SK-N-MC (cell line): ENCODE measurements around the gene PLPP7.
A peak's percentile ranks its signal among the peaks of the same experiment; 100 is the strongest.
"Not testable (repeated sequence)": the region's sequence is repeated elsewhere in the genome, so short reads cannot be mapped to it uniquely, and the experiment has no call there.

Experiments used
- DNase-seq: peaks from one replicate; pipeline ENCODE4 v3.0.0-alpha.2; 2011; ENCODE audit warnings: low read depth, low spot score
- H3K27ac ChIP-seq: fragments of 200-600 bp; sonication (generic); 2 replicates; pipeline ENCODE4 v1.5.1; 2016; ENCODE audit warnings: mixed run types
- H3K36me3 ChIP-seq: fragments of 200-600 bp; sonication (generic); 2 replicates; pipeline ENCODE4 v1.6.1; 2017; ENCODE audit warnings: antibody characterized with exemption, low read length, mixed read lengths; ENCODE audit not compliant: insufficient read depth
- H3K4me3 ChIP-seq: fragments of 200-600 bp; sonication (generic); 2 replicates; pipeline ENCODE4 v1.5.1; 2016
- H3K9ac ChIP-seq: fragments of 200-600 bp; sonication (generic); 2 replicates; pipeline ENCODE4 v1.8.0; 2017; ENCODE audit warnings: mixed run types, mixed read lengths; ENCODE audit not compliant: insufficient read length
- H3K9me3 ChIP-seq: fragments of 200-600 bp; sonication (generic); 2 replicates; pipeline ENCODE4 v1.6.1; 2017; ENCODE audit warnings: low read depth, mild to moderate bottlenecking, antibody characterized with exemption, low read length, moderate library complexity, mixed read lengths
- EZH2 ChIP-seq: fragments of 200-600 bp; sonication (generic); IDR thresholded peaks from one replicate; pipeline ENCODE4 v1.6.1; 2017; ENCODE audit warnings: antibody characterized with exemption
- FOXP2 ChIP-seq: optimal IDR thresholded peaks from 2 replicates; pipeline ENCODE3; 2011; ENCODE audit warnings: mild to moderate bottlenecking, moderate library complexity; ENCODE audit not compliant: insufficient read depth; ENCODE audit errors: extremely low read length, control extremely low read depth
- POLR2AphosphoS5 ChIP-seq: IDR thresholded peaks from 2 replicates; pipeline ENCODE4 v1.6.1; 2012; ENCODE audit warnings: mild to moderate bottlenecking, low read depth, low read length, borderline replicate concordance

The PLPP7 gene

DNA sequence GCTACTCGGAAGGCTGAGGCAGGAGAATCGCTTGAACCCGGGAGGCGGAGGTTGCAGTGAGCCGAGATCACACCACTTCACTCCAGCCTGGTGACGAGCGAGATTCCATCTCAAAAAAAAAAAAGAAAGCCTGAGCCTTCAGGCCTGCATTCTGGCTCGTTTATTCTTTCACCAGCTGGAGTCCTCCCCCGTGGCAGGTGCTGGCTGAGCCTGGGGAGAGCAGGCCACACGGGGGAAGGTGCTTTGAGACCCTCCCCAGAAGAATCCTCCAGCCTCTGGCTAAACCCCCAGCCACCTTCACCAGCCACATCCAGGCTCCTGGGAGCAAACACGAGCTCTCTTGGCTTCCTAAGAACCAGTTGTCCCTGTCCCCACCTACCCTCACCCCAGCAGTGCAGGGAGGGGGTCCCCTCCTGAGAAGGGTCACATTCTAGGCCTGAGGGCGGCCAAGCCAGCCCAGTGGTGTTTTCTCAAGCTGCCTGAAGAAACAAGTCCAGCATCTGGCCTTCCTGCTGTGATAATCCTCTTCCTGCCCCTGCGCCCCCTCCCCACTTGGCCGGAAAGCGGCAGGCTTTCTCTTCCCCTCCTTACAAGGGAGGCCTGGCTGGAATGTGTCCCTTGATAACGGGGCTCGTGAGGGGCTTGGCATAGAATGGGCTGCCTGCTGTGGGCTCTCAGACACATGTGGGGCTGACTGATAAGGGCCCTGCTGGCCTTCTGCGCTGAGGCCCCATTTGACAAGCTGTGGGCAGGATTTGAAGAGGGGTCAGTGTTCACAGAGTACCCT lies 41.5 kb downstream of the PLPP7 start:
- DNase-seq: no peak
- Histone ChIP-seq H3K9me3 (no peaks in the 10 kb centered on the region), H3K9ac (no peak overlapping the region), H3K27ac (no peak overlapping the region), H3K4me3 (no peak overlapping the region), H3K36me3 (no peaks in the 10 kb centered on the region)
- TF ChIP-seq FOXP2: no peak
- no peak for TF ChIP-seq EZH2
- no peak for TF ChIP-seq POLR2AphosphoS5

DNA sequence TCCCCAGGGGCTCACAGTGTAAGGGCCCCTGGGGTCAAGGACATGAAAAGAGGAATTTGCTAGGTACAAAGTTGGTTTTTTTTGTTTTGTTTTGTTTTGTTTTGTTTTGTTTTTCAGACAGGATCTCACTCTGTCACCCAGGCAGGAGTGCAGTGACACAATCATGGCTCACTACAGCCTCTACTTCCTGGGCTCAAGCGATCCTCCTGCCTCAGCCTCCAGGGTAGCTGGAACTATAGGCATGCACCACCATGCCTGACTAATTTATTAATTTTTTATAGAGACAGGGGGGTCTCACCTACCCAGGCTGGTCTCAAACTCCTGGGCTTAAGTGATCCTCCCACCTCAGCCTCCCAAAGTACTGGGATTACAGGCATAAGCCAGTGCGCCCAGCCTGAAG lies 42.5 kb downstream of the PLPP7 start:
- not testable (repeated sequence) for H3K4me3 ChIP-seq, H3K9me3 ChIP-seq, H3K36me3 ChIP-seq, DNase-seq, H3K27ac ChIP-seq, H3K9ac ChIP-seq

DNA sequence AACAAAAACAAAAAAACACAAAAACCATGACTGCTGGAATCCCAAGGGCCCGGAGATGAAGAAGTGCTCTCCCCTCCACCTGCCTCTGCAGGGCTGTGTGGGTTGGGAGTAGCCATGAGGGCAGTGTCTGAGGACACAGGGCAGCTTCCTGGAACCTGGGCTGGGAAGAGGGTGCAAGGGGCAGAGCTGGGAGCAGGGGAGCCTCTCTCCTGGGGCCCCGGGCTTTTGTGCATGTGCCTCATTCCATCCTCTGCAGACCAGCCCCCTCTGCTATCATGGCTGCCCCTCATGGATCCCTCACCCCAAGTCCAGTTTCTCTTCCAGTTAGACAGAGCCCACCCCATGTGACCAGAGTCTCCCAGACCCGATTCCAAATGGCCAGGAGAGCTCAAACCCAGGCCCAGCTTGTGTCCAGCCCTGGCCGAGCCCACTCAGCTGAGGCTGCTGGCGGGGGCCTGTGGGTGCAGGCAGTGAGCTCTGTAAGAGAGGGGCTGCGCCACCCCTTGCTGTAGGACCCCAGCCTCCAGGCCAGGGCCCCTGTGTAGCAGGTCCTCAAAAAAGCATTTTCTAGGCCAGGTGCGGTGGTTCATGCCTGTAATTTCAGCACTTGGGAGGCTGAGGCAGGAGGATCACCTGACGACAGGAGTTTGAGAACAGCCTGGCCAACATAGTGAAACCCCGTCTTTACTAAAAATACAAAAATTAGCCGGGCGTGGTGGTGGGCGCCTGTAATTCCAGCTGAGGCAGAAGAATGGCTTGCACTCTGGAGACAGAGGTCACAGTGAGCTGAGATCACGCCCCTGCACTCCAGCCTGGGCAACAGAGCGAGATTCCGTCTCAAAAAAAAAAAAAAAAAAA lies 44.5 kb downstream of the PLPP7 start:
- no peak overlapping the region for H3K27ac ChIP-seq
- DNase-seq: no peak
- no peaks in the 10 kb centered on the region for H3K36me3 ChIP-seq
- no peak overlapping the region for H3K9ac ChIP-seq
- TF ChIP-seq EZH2: no peak
- TF ChIP-seq POLR2AphosphoS5: no peak
- no peak for TF ChIP-seq FOXP2
- H3K4me3 ChIP-seq: no peak overlapping the region
- H3K9me3 ChIP-seq: no peaks in the 10 kb centered on the region

DNA sequence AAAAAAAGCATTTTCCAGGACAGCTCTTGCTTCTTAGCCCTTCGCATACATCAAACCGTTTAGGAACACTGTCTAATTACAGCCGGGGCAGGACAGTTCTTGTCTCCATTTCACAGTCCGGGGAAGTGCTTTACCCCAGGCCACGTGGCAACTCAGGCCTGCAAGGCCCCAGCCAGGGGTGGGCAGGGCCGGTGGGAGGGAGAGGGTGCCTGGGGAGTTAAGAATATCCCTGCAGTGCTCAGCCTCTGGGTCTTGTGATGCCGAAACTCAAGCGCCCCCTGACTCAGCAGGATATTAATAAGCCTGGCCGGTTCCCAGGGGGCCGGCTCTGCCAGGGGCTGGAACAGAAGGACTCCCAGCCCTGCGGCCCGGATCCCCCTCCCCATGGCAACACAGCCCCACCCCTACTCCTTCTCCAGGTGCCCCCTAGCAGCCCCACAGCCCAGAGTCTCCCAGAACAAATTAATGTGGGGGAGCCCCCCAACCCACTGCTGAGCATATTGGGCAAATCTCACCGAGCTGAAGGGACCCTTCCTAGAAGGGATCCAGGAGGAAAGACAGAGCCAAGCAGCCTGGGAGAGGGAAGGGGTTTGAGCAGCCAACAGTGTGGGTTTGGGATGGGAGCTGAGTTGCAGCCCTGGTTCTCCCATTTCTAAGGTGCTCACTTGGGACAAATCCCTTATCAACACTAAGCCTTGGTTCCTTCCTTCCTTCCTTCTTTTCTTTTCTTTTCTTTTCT lies 45.3 kb downstream of the PLPP7 start:
- DNase-seq: no peak
- Histone ChIP-seq H3K4me3 (peak overlapping the region; percentile 22; the same call in 1 of the 2 replicates), H3K9me3 (no peaks in the 10 kb centered on the region), H3K9ac (no peak overlapping the region), H3K36me3 (no peaks in the 10 kb centered on the region), H3K27ac (no peak overlapping the region)
- TF ChIP-seq POLR2AphosphoS5 (no peak), FOXP2 (no peak)

DNA sequence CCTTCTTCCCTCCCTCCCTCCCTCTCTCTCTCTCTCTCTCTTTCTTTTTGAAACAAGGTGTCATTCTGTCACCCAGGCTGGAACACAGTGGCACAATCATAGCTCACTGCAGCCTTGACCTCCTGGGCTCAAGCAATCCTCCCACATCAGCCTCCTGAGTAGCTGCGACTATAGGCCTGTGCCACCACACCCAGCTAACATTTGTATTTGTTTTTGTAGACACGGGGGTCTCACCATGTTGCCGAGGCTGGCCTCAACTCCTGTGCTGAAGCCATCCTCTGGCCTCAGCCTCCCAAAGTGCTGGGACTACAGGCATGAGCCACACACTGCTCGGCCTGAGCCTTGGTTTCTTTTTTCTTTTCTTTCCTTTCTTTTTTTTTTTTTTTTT lies 45.8 kb downstream of the PLPP7 start:
- H3K4me3 ChIP-seq: no peak overlapping the region
- no peak overlapping the region for H3K27ac ChIP-seq
- no peaks in the 10 kb centered on the region for H3K9me3 ChIP-seq
- no peak for TF ChIP-seq POLR2AphosphoS5
- no peak for TF ChIP-seq FOXP2
- TF ChIP-seq EZH2: no peak
- H3K36me3 ChIP-seq: no peaks in the 10 kb centered on the region
- no peak overlapping the region for H3K9ac ChIP-seq
- DNase-seq: no peak

- TF ChIP-seq FOXP2 (no peak), POLR2AphosphoS5 (no peak), EZH2 (no peak)
Observed at GRCh38 chr9:131337131-131337848, 47.8 kb downstream of the PLPP7 start.

GRCh38 chr9:131339212-131339611 lies 49.7 kb downstream of the PLPP7 start:
- H3K4me3 ChIP-seq, H3K9me3 ChIP-seq, H3K27ac ChIP-seq, H3K9ac ChIP-seq, H3K36me3 ChIP-seq, DNase-seq: not testable (repeated sequence)

More at GRCh38 chr9:131337131-131337848, 47.8 kb downstream of the PLPP7 start:
- Histone ChIP-seq H3K9me3 (no peaks in the 10 kb centered on the region), H3K4me3 (no peak overlapping the region), H3K36me3 (no peaks in the 10 kb centered on the region), H3K27ac (no peak overlapping the region), H3K9ac (no peak overlapping the region)
- DNase-seq: no peak

DNA sequence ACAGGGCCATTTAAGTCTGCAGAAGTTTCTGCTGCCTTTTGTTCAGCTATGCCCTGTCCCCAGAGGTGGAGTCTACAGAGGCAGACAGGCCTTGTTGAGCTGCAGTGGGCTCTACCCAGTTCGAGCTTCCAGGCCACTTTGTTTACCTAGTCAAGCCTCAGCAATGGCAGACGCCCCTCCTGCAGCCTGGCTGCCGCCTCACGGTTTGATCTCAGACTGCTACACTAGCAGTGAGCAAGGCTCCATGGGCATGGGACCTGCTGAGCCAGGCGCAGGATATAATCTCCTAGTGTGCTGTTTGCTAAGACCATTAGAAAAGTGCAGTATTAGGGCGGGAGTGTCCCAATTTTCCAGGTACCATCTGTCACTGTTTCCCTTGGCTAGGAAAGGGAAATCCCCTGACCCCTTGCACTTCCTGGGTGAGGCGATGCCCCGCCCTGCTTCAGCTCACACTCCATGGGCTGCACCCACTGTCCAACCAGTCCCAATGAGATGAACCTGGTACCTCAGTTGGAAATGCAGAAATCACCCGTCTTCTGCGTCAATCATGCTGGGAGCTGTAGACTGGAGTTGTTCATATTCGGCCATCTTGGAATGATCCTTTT lies 55.5 kb downstream of the PLPP7 start:
- not testable (repeated sequence) for H3K4me3 ChIP-seq, H3K9me3 ChIP-seq, H3K36me3 ChIP-seq, H3K9ac ChIP-seq, H3K27ac ChIP-seq, DNase-seq
